GM12878 (cell line): Measurements from ENCODE around the gene KCNQ1. TPM values are rescaled to one million over a fixed set of nuclear protein-coding genes. Genes with fewer than 3 reads are reported as not detected.

Source experiments
- BACH1 ChIP-seq: fragments of 450-650 bp; IDR thresholded peaks from 2 replicates; pipeline ENCODE4 v1.6.1; 2017; ENCODE audit warnings: mild to moderate bottlenecking, borderline replicate concordance
- BRCA1 ChIP-seq: IDR thresholded peaks from 2 replicates; pipeline ENCODE4 v1.6.1; 2011; ENCODE audit warnings: low read depth, low read length, improper control_type of control experiment
- IKZF2 ChIP-seq, 2 experiments: fragments of 450-650 bp; IDR thresholded peaks; 2 replicates each; pipeline ENCODE4 v1.6.1; 2017; ENCODE audit warnings: mild to moderate bottlenecking in 2 of 2, moderate library complexity in 2 of 2
- PAX8 ChIP-seq: fragments of 450-650 bp; IDR thresholded peaks from 2 replicates; pipeline ENCODE4 v1.6.1; 2017; ENCODE audit warnings: mild to moderate bottlenecking, moderate library complexity
- RUNX3 ChIP-seq: IDR thresholded peaks from 2 replicates; pipeline ENCODE4 v1.6.1; 2012; ENCODE audit warnings: low read length, inconsistent platforms
- SMARCA5 ChIP-seq: fragments of 450-650 bp; IDR thresholded peaks from 2 replicates; pipeline ENCODE4 v1.6.1; 2017; ENCODE audit warnings: mild to moderate bottlenecking
- ZNF384 ChIP-seq: IDR thresholded peaks from 2 replicates; pipeline ENCODE4 v1.6.1; 2012; ENCODE audit warnings: low read depth, mild to moderate bottlenecking, low read length, improper control_type of control experiment, borderline replicate concordance
- polyA plus RNA-seq, 11 experiments: library from polyadenylated mRNA; depleted of rRNA in 4 of 11; unstranded in 6 of 11; stranded (reverse) in 5 of 11; fragments of >200 nt; fragmentation: Nextera tagmentation in 4 of 11; fragmentation: Illumina TruSeq in 1 of 11; extraction: Ambion mirVana in 4 of 11; extraction: Trizol in 1 of 11; gene quantifications; 1 replicate in 1 of 11; 2 replicates in 10 of 11; pipeline versions ENCODE4 v1.2.1 to v1.2.3, GENCODE V29; 2011 to 2016; ENCODE audit warnings: inconsistent platforms in 2 of 11, missing spikeins in 2 of 11, low read depth in 1 of 11
- total RNA-seq, 4 experiments: library from RNA; depleted of rRNA in 3 of 4; stranded (reverse); fragments of >200 nt in 3 of 4; fragmentation: Illumina TruSeq in 1 of 4; extraction: Trizol in 1 of 4; gene quantifications; 2 replicates each; pipeline versions ENCODE4 v1.2.1 to v1.2.3, GENCODE V29; 2013 to 2021
- TF ChIP-seq, protein P1 (sequence below): IDR thresholded peaks from 2 replicates; pipeline ENCODE4 v1.6.1; 2011; ENCODE audit warnings: borderline replicate concordance, low read depth, mild to moderate bottlenecking, moderate library complexity, low read length; ENCODE audit not compliant: insufficient read depth, poor library complexity, severe bottlenecking
- TF ChIP-seq, protein P2 (sequence below): fragments of 450-650 bp; IDR thresholded peaks from 2 replicates; pipeline ENCODE4 v1.6.1; 2017; ENCODE audit warnings: mild to moderate bottlenecking, moderate library complexity
- TF ChIP-seq, protein P3 (sequence below): fragments of 150-350 bp; IDR thresholded peaks from 2 replicates; pipeline ENCODE4 v1.6.1; 2014; ENCODE audit warnings: mild to moderate bottlenecking, low read depth, low read length
- TF ChIP-seq, protein P4 (sequence below): fragments of 450-650 bp; IDR thresholded peaks from 2 replicates; pipeline ENCODE4 v1.6.1; 2017; ENCODE audit warnings: antibody characterized with exemption, mild to moderate bottlenecking, moderate library complexity
- TF ChIP-seq, protein P5 (sequence below): fragments of 450-650 bp; IDR thresholded peaks from 2 replicates; pipeline ENCODE4 v1.6.1; 2017; ENCODE audit warnings: borderline replicate concordance

The KCNQ1 gene
- total and polyA plus RNA-seq, 10 of the 15 experiments (the other 5 are each of a cell fraction or from before 2014, with no cell fraction given), result 0.03 to 0.15 (median 0.12) TPM; not detected in 7

DNA sequence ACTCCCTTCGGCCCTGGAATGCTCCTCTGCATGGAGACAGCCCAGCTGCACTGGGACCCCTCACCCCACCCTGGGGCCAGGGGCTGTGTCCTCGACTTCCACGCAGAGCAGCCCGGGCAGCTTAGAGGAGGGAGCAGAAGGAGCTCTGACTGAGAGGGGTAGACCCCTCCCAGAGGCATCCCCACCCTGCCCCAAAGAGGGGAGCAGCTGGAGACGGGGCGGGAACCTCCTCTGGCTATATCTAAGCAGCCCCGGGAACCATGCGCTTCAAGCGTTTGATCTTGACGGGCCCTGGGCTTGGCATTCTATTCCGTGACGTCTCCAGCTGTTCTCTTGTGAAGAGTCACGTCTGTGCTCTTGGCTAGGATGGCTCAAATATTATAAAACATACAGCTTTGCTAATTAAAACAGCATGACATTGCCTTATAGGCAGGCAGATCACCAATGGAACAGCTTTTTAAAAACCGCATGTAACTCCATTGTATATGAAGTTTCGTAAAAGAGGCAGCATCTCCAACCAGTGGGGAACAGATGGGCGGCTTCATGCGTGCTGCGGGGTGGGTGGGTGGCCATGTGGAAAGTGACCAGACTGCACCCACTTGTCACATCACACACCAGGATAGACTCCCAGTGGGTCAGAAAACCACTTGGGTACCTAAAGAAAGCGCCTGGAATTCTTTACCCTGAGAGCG lies 7.7 kb downstream of the KCNQ1 start (continued):
- TF ChIP-seq, protein P1, sequence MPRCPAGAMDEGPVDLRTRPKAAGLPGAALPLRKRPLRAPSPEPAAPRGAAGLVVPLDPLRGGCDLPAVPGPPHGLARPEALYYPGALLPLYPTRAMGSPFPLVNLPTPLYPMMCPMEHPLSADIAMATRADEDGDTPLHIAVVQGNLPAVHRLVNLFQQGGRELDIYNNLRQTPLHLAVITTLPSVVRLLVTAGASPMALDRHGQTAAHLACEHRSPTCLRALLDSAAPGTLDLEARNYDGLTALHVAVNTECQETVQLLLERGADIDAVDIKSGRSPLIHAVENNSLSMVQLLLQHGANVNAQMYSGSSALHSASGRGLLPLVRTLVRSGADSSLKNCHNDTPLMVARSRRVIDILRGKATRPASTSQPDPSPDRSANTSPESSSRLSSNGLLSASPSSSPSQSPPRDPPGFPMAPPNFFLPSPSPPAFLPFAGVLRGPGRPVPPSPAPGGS, result no peak
- no peak for TF ChIP-seq BACH1
- no peak for TF ChIP-seq PAX8
- TF ChIP-seq BRCA1, result no peak
- TF ChIP-seq, protein P2, sequence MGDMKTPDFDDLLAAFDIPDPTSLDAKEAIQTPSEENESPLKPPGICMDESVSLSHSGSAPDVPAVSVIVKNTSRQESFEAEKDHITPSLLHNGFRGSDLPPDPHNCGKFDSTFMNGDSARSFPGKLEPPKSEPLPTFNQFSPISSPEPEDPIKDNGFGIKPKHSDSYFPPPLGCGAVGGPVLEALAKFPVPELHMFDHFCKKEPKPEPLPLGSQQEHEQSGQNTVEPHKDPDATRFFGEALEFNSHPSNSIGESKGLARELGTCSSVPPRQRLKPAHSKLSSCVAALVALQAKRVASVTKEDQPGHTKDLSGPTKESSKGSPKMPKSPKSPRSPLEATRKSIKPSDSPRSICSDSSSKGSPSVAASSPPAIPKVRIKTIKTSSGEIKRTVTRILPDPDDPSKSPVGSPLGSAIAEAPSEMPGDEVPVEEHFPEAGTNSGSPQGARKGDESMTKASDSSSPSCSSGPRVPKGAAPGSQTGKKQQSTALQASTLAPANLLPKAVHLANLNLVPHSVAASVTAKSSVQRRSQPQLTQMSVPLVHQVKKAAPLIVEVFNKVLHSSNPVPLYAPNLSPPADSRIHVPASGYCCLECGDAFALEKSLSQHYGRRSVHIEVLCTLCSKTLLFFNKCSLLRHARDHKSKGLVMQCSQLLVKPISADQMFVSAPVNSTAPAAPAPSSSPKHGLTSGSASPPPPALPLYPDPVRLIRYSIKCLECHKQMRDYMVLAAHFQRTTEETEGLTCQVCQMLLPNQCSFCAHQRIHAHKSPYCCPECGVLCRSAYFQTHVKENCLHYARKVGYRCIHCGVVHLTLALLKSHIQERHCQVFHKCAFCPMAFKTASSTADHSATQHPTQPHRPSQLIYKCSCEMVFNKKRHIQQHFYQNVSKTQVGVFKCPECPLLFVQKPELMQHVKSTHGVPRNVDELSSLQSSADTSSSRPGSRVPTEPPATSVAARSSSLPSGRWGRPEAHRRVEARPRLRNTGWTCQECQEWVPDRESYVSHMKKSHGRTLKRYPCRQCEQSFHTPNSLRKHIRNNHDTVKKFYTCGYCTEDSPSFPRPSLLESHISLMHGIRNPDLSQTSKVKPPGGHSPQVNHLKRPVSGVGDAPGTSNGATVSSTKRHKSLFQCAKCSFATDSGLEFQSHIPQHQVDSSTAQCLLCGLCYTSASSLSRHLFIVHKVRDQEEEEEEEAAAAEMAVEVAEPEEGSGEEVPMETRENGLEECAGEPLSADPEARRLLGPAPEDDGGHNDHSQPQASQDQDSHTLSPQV, result no peak
- TF ChIP-seq IKZF2 (IDR thresholded peaks at IDR 0.05), result no peak
- TF ChIP-seq, protein P3, sequence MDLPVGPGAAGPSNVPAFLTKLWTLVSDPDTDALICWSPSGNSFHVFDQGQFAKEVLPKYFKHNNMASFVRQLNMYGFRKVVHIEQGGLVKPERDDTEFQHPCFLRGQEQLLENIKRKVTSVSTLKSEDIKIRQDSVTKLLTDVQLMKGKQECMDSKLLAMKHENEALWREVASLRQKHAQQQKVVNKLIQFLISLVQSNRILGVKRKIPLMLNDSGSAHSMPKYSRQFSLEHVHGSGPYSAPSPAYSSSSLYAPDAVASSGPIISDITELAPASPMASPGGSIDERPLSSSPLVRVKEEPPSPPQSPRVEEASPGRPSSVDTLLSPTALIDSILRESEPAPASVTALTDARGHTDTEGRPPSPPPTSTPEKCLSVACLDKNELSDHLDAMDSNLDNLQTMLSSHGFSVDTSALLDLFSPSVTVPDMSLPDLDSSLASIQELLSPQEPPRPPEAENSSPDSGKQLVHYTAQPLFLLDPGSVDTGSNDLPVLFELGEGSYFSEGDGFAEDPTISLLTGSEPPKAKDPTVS, result no peak
- TF ChIP-seq, protein P4, sequence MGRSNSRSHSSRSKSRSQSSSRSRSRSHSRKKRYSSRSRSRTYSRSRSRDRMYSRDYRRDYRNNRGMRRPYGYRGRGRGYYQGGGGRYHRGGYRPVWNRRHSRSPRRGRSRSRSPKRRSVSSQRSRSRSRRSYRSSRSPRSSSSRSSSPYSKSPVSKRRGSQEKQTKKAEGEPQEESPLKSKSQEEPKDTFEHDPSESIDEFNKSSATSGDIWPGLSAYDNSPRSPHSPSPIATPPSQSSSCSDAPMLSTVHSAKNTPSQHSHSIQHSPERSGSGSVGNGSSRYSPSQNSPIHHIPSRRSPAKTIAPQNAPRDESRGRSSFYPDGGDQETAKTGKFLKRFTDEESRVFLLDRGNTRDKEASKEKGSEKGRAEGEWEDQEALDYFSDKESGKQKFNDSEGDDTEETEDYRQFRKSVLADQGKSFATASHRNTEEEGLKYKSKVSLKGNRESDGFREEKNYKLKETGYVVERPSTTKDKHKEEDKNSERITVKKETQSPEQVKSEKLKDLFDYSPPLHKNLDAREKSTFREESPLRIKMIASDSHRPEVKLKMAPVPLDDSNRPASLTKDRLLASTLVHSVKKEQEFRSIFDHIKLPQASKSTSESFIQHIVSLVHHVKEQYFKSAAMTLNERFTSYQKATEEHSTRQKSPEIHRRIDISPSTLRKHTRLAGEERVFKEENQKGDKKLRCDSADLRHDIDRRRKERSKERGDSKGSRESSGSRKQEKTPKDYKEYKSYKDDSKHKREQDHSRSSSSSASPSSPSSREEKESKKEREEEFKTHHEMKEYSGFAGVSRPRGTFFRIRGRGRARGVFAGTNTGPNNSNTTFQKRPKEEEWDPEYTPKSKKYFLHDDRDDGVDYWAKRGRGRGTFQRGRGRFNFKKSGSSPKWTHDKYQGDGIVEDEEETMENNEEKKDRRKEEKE, result no peak
- TF ChIP-seq SMARCA5, result no peak
- TF ChIP-seq ZNF384, result no peak
- no peak for TF ChIP-seq RUNX3
- TF ChIP-seq, protein P5, sequence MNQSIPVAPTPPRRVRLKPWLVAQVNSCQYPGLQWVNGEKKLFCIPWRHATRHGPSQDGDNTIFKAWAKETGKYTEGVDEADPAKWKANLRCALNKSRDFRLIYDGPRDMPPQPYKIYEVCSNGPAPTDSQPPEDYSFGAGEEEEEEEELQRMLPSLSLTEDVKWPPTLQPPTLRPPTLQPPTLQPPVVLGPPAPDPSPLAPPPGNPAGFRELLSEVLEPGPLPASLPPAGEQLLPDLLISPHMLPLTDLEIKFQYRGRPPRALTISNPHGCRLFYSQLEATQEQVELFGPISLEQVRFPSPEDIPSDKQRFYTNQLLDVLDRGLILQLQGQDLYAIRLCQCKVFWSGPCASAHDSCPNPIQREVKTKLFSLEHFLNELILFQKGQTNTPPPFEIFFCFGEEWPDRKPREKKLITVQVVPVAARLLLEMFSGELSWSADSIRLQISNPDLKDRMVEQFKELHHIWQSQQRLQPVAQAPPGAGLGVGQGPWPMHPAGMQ, result no peak
